ENCODE data around the gene MYPN.

Gene MYPN

GRCh38 chr10:68167586-68168189 lies 58.4 kb downstream of the MYPN start:
- TF ChIP-seq CTCF (IDR thresholded peaks at IDR 0.05; ENCODE audit: insufficient read depth, missing control alignments): no peak
- FAIRE-seq (no peak), DNase-seq (ENCODE audit: insufficient read length, low spot score) (no peak)

GRCh38 chr10:68171539-68172080 lies 62.3 kb downstream of the MYPN start:
- no peak for FAIRE-seq
- no peak for TF ChIP-seq CTCF (IDR thresholded peaks at IDR 0.05; ENCODE audit: insufficient read depth, missing control alignments)
- no peak for DNase-seq (ENCODE audit: insufficient read length, low spot score)

- FAIRE-seq (no peak), DNase-seq (ENCODE audit: insufficient read length, low spot score) (no peak)
- no peak for TF ChIP-seq CTCF (IDR thresholded peaks at IDR 0.05; ENCODE audit: insufficient read depth, missing control alignments)
These were observed 63.0 kb downstream of the MYPN start for GRCh38 chr10:68172324-68172723.

DNA sequence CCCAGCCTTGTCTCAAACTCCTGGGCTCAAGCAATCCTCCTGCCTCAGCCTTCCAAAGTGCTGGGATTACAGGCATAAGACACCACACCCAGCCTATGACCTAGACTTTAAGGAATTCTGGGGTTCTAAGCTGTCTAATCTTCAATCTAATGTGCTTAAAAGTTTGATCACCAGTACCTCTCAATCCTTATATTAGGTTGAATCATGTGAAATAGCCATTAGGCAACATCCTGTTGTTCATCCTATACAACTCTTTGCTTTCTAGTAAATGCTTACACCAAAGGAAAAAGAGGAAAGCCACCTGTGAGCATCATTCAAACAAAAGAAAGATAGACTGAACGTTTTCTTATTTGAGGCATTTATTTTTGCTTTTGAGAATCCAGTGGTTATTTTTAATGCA lies 66.7 kb downstream of the MYPN start:
- no peak for TF ChIP-seq CTCF (IDR thresholded peaks at IDR 0.05; ENCODE audit: insufficient read depth, missing control alignments)
- FAIRE-seq (no peak), DNase-seq (ENCODE audit: insufficient read length, low spot score) (no peak)

DNA sequence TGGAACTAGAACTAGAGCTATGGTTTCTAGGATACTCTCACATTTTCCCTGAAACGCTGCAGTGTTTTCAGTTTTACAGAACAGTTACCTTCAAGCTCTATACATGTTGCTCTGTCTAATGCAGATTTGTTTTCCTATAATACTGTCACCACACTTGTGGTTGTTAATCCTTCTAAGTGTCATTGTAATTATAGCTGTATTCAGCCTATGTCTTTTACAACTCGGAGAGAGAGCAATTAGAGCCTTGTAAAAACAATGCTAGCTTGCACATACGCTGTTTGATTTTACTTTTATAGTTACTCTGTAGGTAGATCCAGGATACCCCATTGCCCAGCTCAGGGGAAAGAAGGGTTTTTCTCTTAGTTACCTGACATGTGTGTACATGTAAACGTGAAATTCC lies 67.5 kb downstream of the MYPN start:
- FAIRE-seq: no peak
- no peak for TF ChIP-seq CTCF (IDR thresholded peaks at IDR 0.05; ENCODE audit: insufficient read depth, missing control alignments)
- no peak for DNase-seq (ENCODE audit: insufficient read length, low spot score)

DNA sequence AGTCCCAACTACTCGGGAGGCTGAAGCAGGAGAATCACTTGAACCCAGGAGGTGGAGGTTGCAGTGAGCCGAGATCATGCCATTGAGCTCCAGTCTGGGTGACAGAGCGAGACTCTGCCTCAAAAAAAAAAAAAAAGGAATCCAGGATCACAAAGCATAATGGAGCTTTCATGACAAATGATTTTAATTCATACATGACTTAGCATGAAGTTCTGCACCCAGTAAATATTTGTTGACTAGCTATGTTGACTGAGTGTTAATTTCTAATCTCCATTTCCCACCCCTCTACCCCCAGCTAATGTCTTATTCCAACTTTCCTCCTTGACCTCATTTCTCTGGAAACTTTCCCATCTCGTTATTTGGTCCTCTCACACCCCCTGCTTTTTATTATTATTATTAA lies 69.3 kb downstream of the MYPN start:
- no peak for TF ChIP-seq CTCF (IDR thresholded peaks at IDR 0.05; ENCODE audit: insufficient read depth, missing control alignments)
- no peak for FAIRE-seq
- no peak for DNase-seq (ENCODE audit: insufficient read length, low spot score)

DNA sequence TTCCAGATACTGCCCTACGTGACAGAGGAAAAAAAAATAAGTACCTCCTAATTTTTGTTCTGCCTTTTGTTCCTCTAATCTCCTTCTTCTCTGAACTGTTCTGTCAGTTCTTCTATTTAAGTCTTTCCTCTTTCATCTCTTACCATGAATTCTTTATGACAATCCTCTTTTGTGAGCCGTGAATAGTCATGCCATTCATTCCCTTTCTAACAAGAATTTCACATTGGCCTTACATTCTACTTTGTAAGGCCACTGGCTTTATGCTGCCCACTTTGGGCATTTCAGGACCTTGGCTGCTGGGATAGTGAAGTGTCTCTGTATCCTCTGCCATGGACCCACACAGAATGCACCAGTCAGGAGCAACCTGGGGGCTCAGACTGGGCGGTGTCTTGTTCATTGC lies 69.7 kb downstream of the MYPN start:
- FAIRE-seq (no peak), DNase-seq (ENCODE audit: insufficient read length, low spot score) (no peak)
- no peak for TF ChIP-seq CTCF (IDR thresholded peaks at IDR 0.05; ENCODE audit: insufficient read depth, missing control alignments)
